ENCODE data around the gene MLLT3.

MLLT3 gene

GRCh38 chr9:20407013-20407412 is 215.3 kb downstream of the MLLT3 start:
- DNase-seq, result no peak

GRCh38 chr9:20406344-20406743 is 216.0 kb downstream of the MLLT3 start:
- DNase-seq, result no peak

GRCh38 chr9:20405616-20406015 is 216.7 kb downstream of the MLLT3 start:
- no peak for DNase-seq

- DNase-seq, result no peak
Observed at GRCh38 chr9:20405078-20405477, 217.2 kb downstream of the MLLT3 start.

- no peak for DNase-seq
Observed at GRCh38 chr9:20404192-20404813, 218.0 kb downstream of the MLLT3 start.

- no peak for DNase-seq
Observed at GRCh38 chr9:20403346-20403745, 219.0 kb downstream of the MLLT3 start.

GRCh38 chr9:20402273-20402875 is 219.9 kb downstream of the MLLT3 start:
- no peak for DNase-seq

- no peak for DNase-seq
Observed at GRCh38 chr9:20398536-20399338, 223.6 kb downstream of the MLLT3 start.

GRCh38 chr9:20397348-20397747 is 225.0 kb downstream of the MLLT3 start:
- no peak for DNase-seq

- no peak for DNase-seq
Observed at GRCh38 chr9:20396509-20396908, 225.8 kb downstream of the MLLT3 start.

- no peak for DNase-seq
Observed at GRCh38 chr9:20395651-20396050, 226.6 kb downstream of the MLLT3 start.

GRCh38 chr9:20394969-20395368 is 227.3 kb downstream of the MLLT3 start:
- DNase-seq, result no peak

- DNase-seq, result no peak
Observed at GRCh38 chr9:20391208-20391607, 231.1 kb downstream of the MLLT3 start.

- DNase-seq, result no peak
Observed at GRCh38 chr9:20390400-20390799, 231.9 kb downstream of the MLLT3 start.

GRCh38 chr9:20387062-20387461 is 235.2 kb downstream of the MLLT3 start:
- no peak for DNase-seq

- no peak for DNase-seq
Observed at GRCh38 chr9:20384642-20385041, 237.7 kb downstream of the MLLT3 start.

GRCh38 chr9:20382460-20383071 is 239.7 kb downstream of the MLLT3 start:
- no peak for DNase-seq

GRCh38 chr9:20380546-20380945 is 241.8 kb downstream of the MLLT3 start:
- DNase-seq, result no peak

- DNase-seq, result no peak
Observed at GRCh38 chr9:20379804-20380225, 242.5 kb downstream of the MLLT3 start.

GRCh38 chr9:20378851-20379250 is 243.4 kb downstream of the MLLT3 start:
- no peak for DNase-seq

GRCh38 chr9:20377790-20378189 is 244.5 kb downstream of the MLLT3 start:
- no peak for DNase-seq

- DNase-seq, result no peak
Observed at GRCh38 chr9:20376731-20377375, 245.4 kb downstream of the MLLT3 start.

GRCh38 chr9:20376042-20376441 is 246.3 kb downstream of the MLLT3 start:
- no peak for DNase-seq

All from activated CD4-positive, alpha-beta T cell treated with anti-CD3 and anti-CD28 coated beads for 1 hour (primary cell).